K562 (cell line): ENCODE results near the gene FRYL. TPM values are rescaled to one million over a fixed set of nuclear protein-coding genes. Genes with fewer than 3 reads are reported as not detected.

Source experiments
- ATAC-seq: fragments of 200-7000 bp; cut with Tn5 transposase; 3 replicates; pipeline ENCODE4 v1.9.1; 2020; ENCODE audit warnings: moderate library complexity
- BruUV-seq: library from RNA; stranded (reverse); fragments of 400-500 nt; replicated peaks from 2 replicates; lab custom pipeline; 2021; lab: Mats Ljungman, UMichigan
- CTCF ChIA-PET: fragments of 300-600 bp; formaldehyde crosslinking; extraction: SDS; loops from one replicate; lab custom pipeline; 2021; ENCODE audit warnings: low intra/inter-chr PET ratio; lab: Yijun Ruan, JAX
- POLR2A ChIA-PET: fragments of 300-600, 350-650 bp; sonication (Branson Sonifier 250); formaldehyde crosslinking; extraction: SDS; loops from one replicate; lab custom pipeline; 2021; ENCODE audit warnings: antibody characterized with exemption, inconsistent platforms; lab: Yijun Ruan, JAX
- DNase-seq, 4 experiments: peaks; one replicate each; pipeline versions ENCODE4 v3.0.0 to v3.0.0-alpha.2; 2011 to 2018; ENCODE audit warnings: low spot score in 3 of 4, mixed read lengths in 3 of 4; ENCODE audit errors: extremely low read depth in 1 of 4
- FAIRE-seq: peaks from 2 replicates; lab custom pipeline; 2011; peaks lifted over from hg19 to GRCh38; lab: Jason Lieb, UNC
- H2AFZ ChIP-seq: 2 replicates; pipeline ENCODE4 v1.6.0; 2011; ENCODE audit warnings: low read depth, low read length, control low read depth, inconsistent platforms
- H3K27ac ChIP-seq: fragments of 200-600 bp; 3 replicates; pipeline ENCODE4 v1.8.0; 2011; ENCODE audit warnings: low read depth, mild to moderate bottlenecking, control low read depth, inconsistent platforms, low read length, moderate library complexity, mixed read lengths; ENCODE audit errors: extremely low read depth
- H3K27me3 ChIP-seq, 2 experiments: fragments of 300-600 bp in 1 of 2; 2 replicates in 1 of 2; 3 replicates in 1 of 2; pipeline versions ENCODE4 v1.6.0 to v1.8.0; 2011; ENCODE audit warnings: inconsistent platforms in 2 of 2, low read length in 2 of 2, mild to moderate bottlenecking in 1 of 2, mixed read lengths in 1 of 2, moderate library complexity in 1 of 2; ENCODE audit not compliant: control insufficient read depth in 2 of 2, insufficient read depth in 2 of 2
- H3K36me3 ChIP-seq: fragments of 300-600 bp; 3 replicates; pipeline ENCODE4 v1.8.0; 2011; ENCODE audit warnings: mild to moderate bottlenecking, low read length, inconsistent platforms; ENCODE audit not compliant: control insufficient read depth, insufficient read depth
- H3K4me1 ChIP-seq, 2 experiments: fragments of 200-600 bp in 1 of 2; replicated peaks in 1 of 2; 2 replicates in 1 of 2; 3 replicates in 1 of 2; pipeline versions ENCODE4 v1.5.1 to v1.8.0; 2011; ENCODE audit warnings: inconsistent platforms in 2 of 2, low read length in 2 of 2, mild to moderate bottlenecking in 1 of 2, mixed read lengths in 1 of 2, moderate library complexity in 1 of 2; ENCODE audit not compliant: control insufficient read depth in 2 of 2, insufficient read depth in 2 of 2
- H3K4me2 ChIP-seq: 2 replicates; pipeline ENCODE4 v1.6.1; 2011; ENCODE audit warnings: low read length, control low read depth, inconsistent platforms, mixed read lengths; ENCODE audit not compliant: insufficient read depth
- H3K4me3 ChIP-seq: fragments of 200-600 bp; sonication (generic), shearing (Covaris generic); 2 replicates; pipeline ENCODE4 v1.5.1; 2016; ENCODE audit warnings: control low read depth, inconsistent platforms
- H3K79me2 ChIP-seq: fragments of 200-600 bp; 3 replicates; pipeline ENCODE4 v1.8.0; 2011; ENCODE audit warnings: low read length, inconsistent platforms; ENCODE audit not compliant: control insufficient read depth, insufficient read depth
- H3K9ac ChIP-seq, 2 experiments: 2 replicates each; pipeline versions ENCODE4 v1.6.0 to v1.6.1; 2011; ENCODE audit warnings: low read depth in 2 of 2, low read length in 2 of 2, control low read depth in 1 of 2, inconsistent platforms in 1 of 2, mild to moderate bottlenecking in 1 of 2, mixed read lengths in 1 of 2; ENCODE audit not compliant: insufficient read depth in 1 of 2
- H3K9me1 ChIP-seq: one replicate; pipeline ENCODE4 v1.6.0; 2011; ENCODE audit warnings: inconsistent platforms, mild to moderate bottlenecking, low read length, moderate library complexity; ENCODE audit not compliant: control insufficient read depth, insufficient read depth
- H3K9me3 ChIP-seq: replicated peaks from 2 replicates; pipeline ENCODE4 v1.5.1; 2011; ENCODE audit warnings: low read depth, low read length, inconsistent platforms; ENCODE audit not compliant: control insufficient read depth, insufficient read depth
- H4K20me1 ChIP-seq: replicated peaks from 2 replicates; pipeline ENCODE4 v1.6.1; 2011; ENCODE audit warnings: low read length, inconsistent platforms, mixed read lengths; ENCODE audit not compliant: control insufficient read depth, insufficient read depth
- BRF1 ChIP-seq: IDR thresholded peaks from 3 replicates; pipeline ENCODE4 v1.6.1; 2011; ENCODE audit warnings: borderline replicate concordance, mild to moderate bottlenecking; ENCODE audit not compliant: insufficient read length; ENCODE audit errors: extremely low read depth
- CBFA2T3 ChIP-seq: fragments of 450-650 bp; IDR thresholded peaks from 2 replicates; pipeline ENCODE4 v1.6.1; 2017
- CEBPB ChIP-seq: fragments of 450-650 bp; IDR thresholded peaks from 2 replicates; pipeline ENCODE4 v1.6.1; 2016; ENCODE audit warnings: missing genetic modification characterization, missing compliant biosample characterization
- ETV1 ChIP-seq: fragments of 450-650 bp; conservative IDR thresholded peaks from 2 replicates; pipeline ENCODE4 v1.6.1; 2016; ENCODE audit warnings: missing genetic modification characterization, control low read depth, low read depth, missing compliant biosample characterization
- GTF2A2 ChIP-seq: IDR thresholded peaks from 2 replicates; pipeline ENCODE4 v1.6.1; 2016; ENCODE audit warnings: mild to moderate bottlenecking, missing genetic modification characterization, missing compliant biosample characterization
- NFXL1 ChIP-seq: fragments of 450-650 bp; formaldehyde crosslinking; IDR thresholded peaks from 2 replicates; pipeline ENCODE4 v1.4.0; 2021; ENCODE audit warnings: mild to moderate bottlenecking
- RCOR1 ChIP-seq, 2 experiments: IDR thresholded peaks; 2 replicates each; pipeline ENCODE4 v1.6.1; 2012; ENCODE audit warnings: low read depth in 2 of 2, low read length in 2 of 2, borderline replicate concordance in 1 of 2, improper control_type of control experiment in 1 of 2
- SMARCE1 ChIP-seq: fragments of 450-650 bp; IDR thresholded peaks from 2 replicates; pipeline ENCODE4 v1.7.1; 2016; ENCODE audit warnings: mild to moderate bottlenecking
- SNIP1 ChIP-seq: fragments of 450-650 bp; IDR thresholded peaks from 2 replicates; pipeline ENCODE4 v1.7.1; 2017; ENCODE audit warnings: low read depth, mild to moderate bottlenecking
- STAT5B ChIP-seq: fragments of 250-450 bp; sonication (Bioruptor Pico); IDR thresholded peaks from 2 replicates; pipeline ENCODE4 v1.8.0; 2021; ENCODE audit warnings: mild to moderate bottlenecking, inconsistent platforms
- ZFP30 ChIP-seq: fragments of 250-450 bp; sonication (Bioruptor Pico); IDR thresholded peaks from 2 replicates; pipeline ENCODE4 v1.8.0; 2022; ENCODE audit warnings: moderate library complexity, mild to moderate bottlenecking, inconsistent platforms, borderline replicate concordance
- ZKSCAN1 ChIP-seq: fragments of 150-350 bp; IDR thresholded peaks from 2 replicates; pipeline ENCODE4 v1.6.1; 2016; ENCODE audit warnings: low read depth, low read length
- WGBS: fragments of 100-300 bp; shearing (Covaris generic); methylation state at CpG from one replicate; pipeline ENCODE4 v1.1.6; 2016; ENCODE audit warnings: low coverage, mixed read lengths; ENCODE audit not compliant: insufficient coverage; ENCODE audit errors: missing lambda C conversion rate; 5-methylcytosine and 5-hydroxymethylcytosine counted together
- in situ Hi-C: fragments of 300-500 bp; cut with MboI; formaldehyde crosslinking; loops from 4 replicates; pipeline ENCODE4 v1.15.0; 2018; ENCODE audit warnings: inconsistent platforms, mixed read lengths
- intact Hi-C: fragments of 100-400 bp; cut with micrococcal nuclease; formaldehyde crosslinking; loops from 2 replicates; pipeline ENCODE4 v1.14.2; 2022
- polyA plus RNA-seq, 8 experiments: library from polyadenylated mRNA; depleted of rRNA in 4 of 8; stranded (reverse) in 5 of 8; unstranded in 3 of 8; fragments of >200 nt; fragmentation: Nextera tagmentation in 2 of 8; fragmentation: Illumina TruSeq in 1 of 8; extraction: Ambion mirVana in 2 of 8; extraction: Trizol in 1 of 8; gene quantifications; 2 replicates each; pipeline versions ENCODE4 v1.2.1 to v1.2.3, GENCODE V29; 2011 to 2014; ENCODE audit warnings: inconsistent platforms in 1 of 8, missing spikeins in 1 of 8
- total RNA-seq, 7 experiments: library from RNA; depleted of rRNA in 6 of 7; stranded (reverse); fragments of >200 nt in 6 of 7; fragmentation: Illumina TruSeq in 2 of 7; extraction: Trizol in 2 of 7; gene quantifications; 2 replicates each; pipeline versions ENCODE4 v1.2.1 to v1.2.3, GENCODE V29; 2011 to 2021; ENCODE audit warnings: low replicate concordance in 1 of 7
- TF ChIP-seq, protein P1 (sequence below), 2 experiments: fragments of 450-650 bp; formaldehyde crosslinking in 1 of 2; IDR thresholded peaks; 2 replicates each; pipeline versions ENCODE4 v1.4.0 to v1.6.1; 2014 to 2020; ENCODE audit warnings: mild to moderate bottlenecking in 2 of 2, borderline replicate concordance in 1 of 2, low read depth in 1 of 2
- TF ChIP-seq, protein P2 (sequence below): sonication (generic); formaldehyde crosslinking; IDR thresholded peaks from 2 replicates; pipeline ENCODE4 v1.9.0; 2022; ENCODE audit warnings: mild to moderate bottlenecking, missing genetic modification reagents

Gene FRYL
- total and polyA plus RNA-seq, 9 of the 15 experiments (the other 6 are each of a cell fraction or from before 2014, with no cell fraction given): 7.2 to 34.9 (median 15.9) TPM

DNA sequence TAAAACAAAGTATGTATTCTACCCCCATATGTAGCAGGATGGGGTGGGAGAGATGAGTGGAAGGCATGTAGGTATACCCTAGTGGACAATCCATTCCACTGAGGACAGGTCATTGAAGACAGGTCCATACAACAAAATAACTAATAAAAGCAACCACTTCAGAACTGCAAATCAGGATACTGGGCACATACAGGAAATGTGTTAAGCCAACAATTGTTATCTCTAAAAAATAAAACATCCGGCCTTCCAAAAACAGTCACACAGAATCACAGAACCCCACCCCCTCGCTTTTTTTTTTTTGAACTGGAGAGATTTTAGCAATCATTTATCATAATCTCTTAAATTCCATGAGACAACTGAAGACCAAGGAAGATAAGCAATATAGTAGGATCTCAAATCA lies 112.9 kb downstream of the FRYL start:
- DNase-seq (no peak), ATAC-seq (peak; percentile 59), FAIRE-seq (no peak)
- ChIA-PET POLR2A (interaction anchor here (0.5 to 0.6 kb wide), 2 partner anchors 13 to 64 kb away, joined by 3 read pairs; no protein-coding TSS in a partner anchor), CTCF (no interaction called here)
- H3K9me3 ChIP-seq: no peaks in the 10 kb centered on the region
- H3K9me1 ChIP-seq: no peaks in the 10 kb centered on the region
- WGBS: 20% methylated on average over 2 of the region's 2 CpGs
- H3K4me1 ChIP-seq: peaks cover 0 to 3% of the 10 kb centered on the region in 2 experiments; a peak in 1 of 5 replicates
- intact Hi-C loops (no loop called here), in situ Hi-C loops (no loop called here)
- H3K79me2 ChIP-seq: peaks cover 8% of the 10 kb centered on the region
- no peak overlapping the region for H3K4me3 ChIP-seq
- no peak overlapping the region for H3K4me2 ChIP-seq
- no peaks in the 10 kb centered on the region for H4K20me1 ChIP-seq
- H3K27me3 ChIP-seq: no peaks in the 10 kb centered on the region
- H3K36me3 ChIP-seq: no peaks in the 10 kb centered on the region; the same call in 2 of the 3 replicates
- no peak overlapping the region for H2AFZ ChIP-seq
- H3K9ac ChIP-seq: no peak overlapping the region
- no TSS peak for BruUV-seq
- H3K27ac ChIP-seq: no peak overlapping the region
- TF ChIP-seq ZKSCAN1 (no peak), STAT5B (CRISPR knock-in tag) (no peak), GTF2A2 (tag) (no peak), ZFP30 (no peak), ETV1 (tag) (peak; percentile 68), CBFA2T3 (peak; percentile 59), NFXL1 (CRISPR knock-in tag) (no peak), SNIP1 (no peak), CEBPB (tag) (no peak), SMARCE1 (no peak), BRF1 (no peak), RCOR1 (IDR thresholded peaks at IDR 0.05; ENCODE audit: borderline replicate concordance in 1 of 2, low read depth in 2 of 2, low read length in 2 of 2) (peak in 1 of 2 experiments; percentile 71; a peak in 2 of 4 replicates)
- TF ChIP-seq, protein P1, sequence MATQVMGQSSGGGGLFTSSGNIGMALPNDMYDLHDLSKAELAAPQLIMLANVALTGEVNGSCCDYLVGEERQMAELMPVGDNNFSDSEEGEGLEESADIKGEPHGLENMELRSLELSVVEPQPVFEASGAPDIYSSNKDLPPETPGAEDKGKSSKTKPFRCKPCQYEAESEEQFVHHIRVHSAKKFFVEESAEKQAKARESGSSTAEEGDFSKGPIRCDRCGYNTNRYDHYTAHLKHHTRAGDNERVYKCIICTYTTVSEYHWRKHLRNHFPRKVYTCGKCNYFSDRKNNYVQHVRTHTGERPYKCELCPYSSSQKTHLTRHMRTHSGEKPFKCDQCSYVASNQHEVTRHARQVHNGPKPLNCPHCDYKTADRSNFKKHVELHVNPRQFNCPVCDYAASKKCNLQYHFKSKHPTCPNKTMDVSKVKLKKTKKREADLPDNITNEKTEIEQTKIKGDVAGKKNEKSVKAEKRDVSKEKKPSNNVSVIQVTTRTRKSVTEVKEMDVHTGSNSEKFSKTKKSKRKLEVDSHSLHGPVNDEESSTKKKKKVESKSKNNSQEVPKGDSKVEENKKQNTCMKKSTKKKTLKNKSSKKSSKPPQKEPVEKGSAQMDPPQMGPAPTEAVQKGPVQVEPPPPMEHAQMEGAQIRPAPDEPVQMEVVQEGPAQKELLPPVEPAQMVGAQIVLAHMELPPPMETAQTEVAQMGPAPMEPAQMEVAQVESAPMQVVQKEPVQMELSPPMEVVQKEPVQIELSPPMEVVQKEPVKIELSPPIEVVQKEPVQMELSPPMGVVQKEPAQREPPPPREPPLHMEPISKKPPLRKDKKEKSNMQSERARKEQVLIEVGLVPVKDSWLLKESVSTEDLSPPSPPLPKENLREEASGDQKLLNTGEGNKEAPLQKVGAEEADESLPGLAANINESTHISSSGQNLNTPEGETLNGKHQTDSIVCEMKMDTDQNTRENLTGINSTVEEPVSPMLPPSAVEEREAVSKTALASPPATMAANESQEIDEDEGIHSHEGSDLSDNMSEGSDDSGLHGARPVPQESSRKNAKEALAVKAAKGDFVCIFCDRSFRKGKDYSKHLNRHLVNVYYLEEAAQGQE (IDR thresholded peaks at IDR 0.05; ENCODE audit: borderline replicate concordance): no peak
- TF ChIP-seq, protein P1 (CRISPR knock-in tag; IDR thresholded peaks at IDR 0.05; ENCODE audit: low read depth): no peak
- TF ChIP-seq, protein P2, sequence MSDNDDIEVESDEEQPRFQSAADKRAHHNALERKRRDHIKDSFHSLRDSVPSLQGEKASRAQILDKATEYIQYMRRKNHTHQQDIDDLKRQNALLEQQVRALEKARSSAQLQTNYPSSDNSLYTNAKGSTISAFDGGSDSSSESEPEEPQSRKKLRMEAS: no peak
